GM23338 (cell line): ENCODE measurements around the gene FGGY.

Experiments used
- CREB1 ChIP-seq: fragments of 250-450 bp; sonication (Bioruptor Pico); IDR thresholded peaks from 2 replicates; pipeline ENCODE4 v1.5.0; 2020; ENCODE audit warnings: low read depth, mild to moderate bottlenecking, moderate library complexity
- CTCF ChIP-seq, 2 experiments: fragments of 200-600 bp in 1 of 2; sonication (generic) in 1 of 2; conservative IDR thresholded peaks; 2 replicates each; pipeline versions ENCODE4 v1.5.1 to v1.6.1; 2016 to 2017; ENCODE audit warnings: antibody characterized with exemption in 2 of 2, low read depth in 2 of 2, mild to moderate bottlenecking in 2 of 2, moderate library complexity in 1 of 2
- ETS1 ChIP-seq: IDR thresholded peaks from 2 replicates; pipeline ENCODE4 v1.6.1; 2016; ENCODE audit warnings: antibody characterized with exemption
- EZH2 ChIP-seq: fragments of 200-600 bp; sonication (generic); IDR thresholded peaks from one replicate; pipeline ENCODE4 v1.8.0; 2017; ENCODE audit warnings: antibody characterized with exemption, mild to moderate bottlenecking, low read depth; ENCODE audit not compliant: unreplicated experiment
- EZH2phosphoT487 ChIP-seq: fragments of 200-600 bp; sonication (generic); IDR thresholded peaks from one replicate; pipeline ENCODE4 v1.8.1; 2018; ENCODE audit warnings: antibody characterized with exemption; ENCODE audit not compliant: unreplicated experiment
- JUNB ChIP-seq: IDR thresholded peaks from one replicate; pipeline ENCODE4 v1.6.1; 2016; ENCODE audit warnings: antibody characterized with exemption; ENCODE audit not compliant: unreplicated experiment
- NANOG ChIP-seq: IDR thresholded peaks from 2 replicates; pipeline ENCODE4 v1.6.1; 2016; ENCODE audit warnings: antibody characterized with exemption, borderline replicate concordance
- POLR2AphosphoS5 ChIP-seq: IDR thresholded peaks from 2 replicates; pipeline ENCODE4 v1.6.1; 2016; ENCODE audit warnings: antibody characterized with exemption, low read depth
- REST ChIP-seq: IDR thresholded peaks from one replicate; pipeline ENCODE4 v1.6.1; 2018; ENCODE audit warnings: antibody characterized with exemption; ENCODE audit not compliant: unreplicated experiment
- STAT1 ChIP-seq: IDR thresholded peaks from one replicate; pipeline ENCODE4 v1.6.1; 2016; ENCODE audit warnings: antibody characterized with exemption; ENCODE audit not compliant: unreplicated experiment
- ZNF114 ChIP-seq: fragments of 250-450 bp; sonication (Bioruptor Pico); IDR thresholded peaks from 2 replicates; pipeline ENCODE4 v1.5.0; 2020; ENCODE audit warnings: mild to moderate bottlenecking, moderate library complexity
- ZNF331 ChIP-seq: fragments of 250-450 bp; sonication (Bioruptor Pico); IDR thresholded peaks from 2 replicates; pipeline ENCODE4 v1.5.0; 2020; ENCODE audit warnings: low read depth, mild to moderate bottlenecking, moderate library complexity

GRCh38 chr1:59384443-59384842, 87.5 kb downstream of the FGGY start:
- TF ChIP-seq CTCF (conservative IDR thresholded peaks at IDR 0.05; ENCODE audit: low read depth in 2 of 2): no peak
- TF ChIP-seq REST: no peak
- no peak for TF ChIP-seq ZNF331 (CRISPR knock-in tag)
- no peak for TF ChIP-seq EZH2
- TF ChIP-seq POLR2AphosphoS5: no peak
- TF ChIP-seq CREB1: no peak
- TF ChIP-seq EZH2phosphoT487: no peak
- TF ChIP-seq STAT1: no peak
- no peak for TF ChIP-seq ZNF114
- no peak for TF ChIP-seq NANOG
- no peak for TF ChIP-seq JUNB
- no peak for TF ChIP-seq ETS1
